ENCODE results near the gene ATCAY.

Gene ATCAY

GRCh38 chr19:3936506-3937442 is 56.3 kb downstream of the ATCAY start:
- no peak for TF ChIP-seq CTCF (IDR thresholded peaks at IDR 0.05)

- TF ChIP-seq CTCF (IDR thresholded peaks at IDR 0.05) = no peak
These were observed 62.4 kb downstream of the ATCAY start for GRCh38 chr19:3942790-3943409.

- TF ChIP-seq CTCF (IDR thresholded peaks at IDR 0.05) = no peak
These were observed 63.7 kb downstream of the ATCAY start for GRCh38 chr19:3944018-3944721.

- TF ChIP-seq CTCF (IDR thresholded peaks at IDR 0.05) = no peak
These were observed 65.4 kb downstream of the ATCAY start for GRCh38 chr19:3945838-3946237.

- TF ChIP-seq CTCF (IDR thresholded peaks at IDR 0.05) = no peak
These were observed 68.8 kb downstream of the ATCAY start for GRCh38 chr19:3949294-3949693.

- TF ChIP-seq CTCF (IDR thresholded peaks at IDR 0.05) = no peak
These were observed 69.7 kb downstream of the ATCAY start for GRCh38 chr19:3949997-3950859.
